GM18907 (cell line): ENCODE data around the gene KRTAP19-3.
"Not testable (repeated sequence)": the region's sequence is repeated elsewhere in the genome, so short reads cannot be mapped to it uniquely, and the experiment has no call there.

Source experiments
- ATAC-seq: cut with Tn5 transposase; IDR thresholded peaks from one replicate; pipeline ENCODE4 v1.9.1; 2021; ENCODE audit warnings: mild to moderate bottlenecking, moderate library complexity; ENCODE audit not compliant: unreplicated experiment

KRTAP19-3 gene

DNA sequence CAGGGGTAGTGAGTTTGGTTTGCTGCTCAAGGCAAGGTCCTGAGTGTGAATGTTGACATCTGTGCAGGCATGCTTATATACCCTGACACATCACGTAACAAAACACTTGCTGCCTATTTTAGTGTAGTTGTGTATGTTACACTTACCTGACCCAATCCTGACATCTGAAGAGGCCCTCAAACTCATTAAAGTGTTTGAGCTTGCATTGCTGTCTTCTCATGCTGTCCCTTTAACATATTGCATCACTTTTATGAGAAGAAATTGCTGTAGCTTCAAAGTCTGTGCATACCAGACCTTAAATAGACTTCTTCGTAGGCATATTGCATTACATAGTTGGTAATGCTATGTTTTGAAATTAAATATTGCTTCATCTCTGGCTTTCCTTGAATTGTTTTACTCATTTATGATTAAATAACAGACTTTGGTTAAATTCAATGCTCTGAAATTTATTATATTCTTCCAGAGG lies at the start of gene KRTAP19-3:
TSS of gene KRTAP19-3 (minus strand) at position 51 of the 466 bp plus-strand sequence. CDS start 56 bp downstream, outside the sequence.
- ATAC-seq = no peak

DNA sequence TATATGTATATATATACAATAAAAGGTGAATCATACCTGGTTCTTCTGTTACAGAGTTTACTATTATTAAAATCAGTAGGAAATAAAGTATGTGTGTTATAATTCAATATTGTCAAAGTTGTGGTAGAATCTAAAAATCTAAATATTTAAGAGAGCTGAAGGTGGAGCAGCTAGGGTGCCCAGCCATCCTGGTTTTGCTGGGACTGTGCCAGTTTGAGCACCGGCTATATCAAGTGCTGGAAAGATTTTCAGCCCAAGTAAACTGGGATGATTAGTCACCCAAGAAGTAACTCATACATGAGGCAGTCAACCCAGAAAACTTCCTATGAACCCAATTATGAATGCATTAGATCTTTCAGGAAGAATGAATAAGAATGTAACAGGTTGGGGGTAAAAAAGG lies 27.1 kb upstream of the KRTAP19-3 start:
- ATAC-seq = no peak

DNA sequence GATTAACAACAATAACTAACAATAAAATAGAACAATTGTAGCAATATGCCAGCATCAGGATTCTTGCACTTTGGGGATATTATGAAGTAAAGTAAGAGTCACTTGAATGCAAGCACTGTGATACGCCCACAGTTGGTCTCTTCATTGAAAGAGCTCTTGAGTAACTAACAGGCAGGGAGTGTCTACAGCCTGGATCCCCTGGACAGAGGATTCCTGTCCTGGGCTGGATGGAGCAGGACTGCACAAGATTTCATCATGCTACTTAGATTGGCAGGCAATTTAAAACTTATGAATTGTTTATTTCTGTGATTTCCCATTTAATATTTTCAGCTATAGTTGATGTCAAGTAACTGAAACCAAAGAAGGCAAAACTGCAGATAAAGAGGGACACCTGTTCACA lies 23.9 kb upstream of the KRTAP19-3 start:
- no peak for ATAC-seq

DNA sequence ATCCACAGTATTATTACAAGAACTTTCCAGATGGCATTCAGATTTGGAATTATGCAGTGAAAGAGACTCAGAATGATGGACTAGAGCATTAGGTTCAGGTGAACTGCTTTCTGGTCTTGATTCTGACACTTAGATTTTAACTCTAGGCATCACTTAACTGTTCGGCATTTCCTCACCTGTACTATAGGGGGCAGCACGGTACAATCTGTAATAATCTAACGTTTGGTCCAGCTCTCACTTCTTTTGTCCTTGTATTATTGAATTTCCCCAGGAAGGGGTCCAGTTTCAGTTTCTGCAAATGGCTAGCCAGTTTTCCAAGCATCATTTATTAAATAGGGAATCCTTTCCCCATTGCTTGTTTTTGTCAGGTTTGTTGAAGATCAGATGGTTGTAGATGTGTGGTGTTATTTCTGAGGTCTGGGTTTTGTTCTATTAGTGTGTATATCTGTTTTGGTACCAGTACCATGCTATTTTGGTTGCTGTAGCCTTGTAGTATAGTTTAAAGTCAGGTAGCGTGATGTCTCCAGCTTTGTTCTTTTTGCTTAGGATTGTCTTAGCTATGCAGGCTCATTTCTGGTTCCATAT lies 13.9 kb upstream of the KRTAP19-3 start:
- ATAC-seq = not testable (repeated sequence)

DNA sequence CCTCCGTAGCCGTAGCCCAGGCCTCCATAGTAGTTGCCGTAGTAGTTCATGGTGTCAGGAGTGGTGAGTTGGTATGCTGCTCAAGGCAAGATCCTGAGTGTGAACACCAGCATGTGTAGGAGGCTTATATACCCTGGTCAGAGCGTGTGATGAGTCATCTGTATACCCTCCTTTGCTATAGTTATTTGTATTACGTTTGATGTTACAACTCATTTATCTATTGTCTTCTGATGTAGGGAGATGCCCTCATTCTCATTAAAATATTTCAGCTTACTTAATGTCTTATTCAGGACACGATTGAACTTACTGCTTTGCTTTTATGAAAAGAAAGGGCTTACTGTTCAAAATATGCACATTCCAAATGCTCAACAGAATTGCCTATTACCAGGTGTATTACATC lies 10.2 kb upstream of the KRTAP19-3 start, which contains the start of gene KRTAP19-5:
TSS of gene KRTAP19-5 (minus strand) at position 101 of the 400 bp plus-strand sequence. CDS start at position 50, 51 bp downstream.
- no peak for ATAC-seq

DNA sequence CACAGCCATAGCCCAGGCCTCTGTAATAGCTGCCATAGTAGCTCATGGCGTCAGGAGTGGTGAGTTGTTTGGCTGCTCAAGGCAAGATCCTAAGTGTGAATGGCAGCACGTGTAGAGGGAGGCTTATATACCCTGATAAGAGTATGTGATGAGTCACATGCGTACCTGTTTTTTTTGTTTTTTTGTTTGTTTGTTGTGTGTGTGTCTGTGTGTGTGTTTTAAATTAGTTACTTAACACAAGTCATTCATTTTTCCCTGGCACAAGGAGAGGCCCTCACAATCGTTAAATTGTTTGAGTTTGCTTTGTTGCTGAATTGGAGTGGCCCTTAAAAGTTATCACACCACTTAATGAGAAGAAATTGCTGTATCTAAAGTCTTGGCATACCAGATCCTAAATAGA lies 5.3 kb upstream of the KRTAP19-3 start, which contains the start of gene KRTAP19-4:
TSS of gene KRTAP19-4 (minus strand) at position 101 of the 400 bp plus-strand sequence. CDS start at position 46, 55 bp downstream.
- ATAC-seq = no peak

DNA sequence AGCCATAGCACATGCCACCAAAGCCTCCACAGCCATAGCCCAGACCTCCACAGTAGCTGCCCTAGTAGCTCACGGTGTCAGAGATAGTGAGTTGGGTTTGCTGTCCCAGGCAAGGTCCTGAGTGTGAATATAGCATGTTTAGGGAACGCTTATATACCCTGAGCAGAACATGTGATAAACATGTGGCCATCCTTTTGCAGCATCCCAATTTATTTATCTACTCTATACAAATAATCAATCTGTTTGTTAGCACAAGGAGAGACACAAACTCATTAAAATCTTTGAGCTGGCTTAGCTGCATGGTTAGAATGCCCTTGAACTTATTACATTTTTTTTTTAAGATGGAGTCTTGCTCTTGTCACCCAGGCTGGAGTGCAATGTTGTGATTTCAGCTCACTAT lies 4.5 kb downstream of the KRTAP19-3 start, which contains the start of gene KRTAP19-2:
TSS of gene KRTAP19-2 (minus strand) at position 101 of the 400 bp plus-strand sequence. CDS start at position 13, 88 bp downstream.
- ATAC-seq = no peak

DNA sequence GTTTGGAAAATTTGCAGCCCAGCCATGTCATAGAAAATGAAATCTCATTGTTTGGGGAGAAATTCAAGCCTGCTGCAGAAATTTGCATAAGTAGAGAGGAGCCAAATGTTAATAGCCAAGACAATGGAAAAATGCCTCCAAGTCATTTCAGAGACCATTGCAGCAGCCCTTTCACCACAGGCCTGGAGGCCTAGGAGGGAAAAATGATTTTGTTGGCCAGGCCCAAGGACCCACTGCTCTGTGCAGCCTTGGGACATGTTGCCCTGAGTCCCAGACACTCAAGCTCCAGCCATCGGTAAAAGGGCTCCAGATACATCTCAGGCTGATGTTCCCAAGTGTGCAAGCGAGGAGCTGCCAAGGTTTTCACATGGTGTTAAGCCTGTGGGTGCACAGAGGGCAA lies 5.6 kb downstream of the KRTAP19-3 start:
- ATAC-seq = no peak

DNA sequence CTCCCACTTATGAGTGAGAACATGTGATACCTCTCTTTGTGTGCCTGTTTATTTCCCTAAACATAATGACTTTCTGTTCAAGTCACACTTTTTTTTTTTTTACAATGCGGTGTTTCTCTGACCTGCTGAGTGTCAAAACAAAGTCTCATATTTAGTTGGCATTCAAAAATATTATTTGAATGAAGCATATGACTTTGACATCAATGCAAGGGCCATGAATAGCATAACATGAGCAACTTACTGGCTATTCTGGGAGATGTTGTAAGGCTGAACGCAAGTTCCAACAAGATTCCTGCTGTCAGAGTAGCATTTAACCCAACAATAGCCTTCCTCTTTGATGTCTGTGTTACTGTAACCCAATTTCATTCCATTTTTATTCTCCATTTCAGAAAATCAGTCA lies 9.7 kb downstream of the KRTAP19-3 start:
- ATAC-seq = no peak

DNA sequence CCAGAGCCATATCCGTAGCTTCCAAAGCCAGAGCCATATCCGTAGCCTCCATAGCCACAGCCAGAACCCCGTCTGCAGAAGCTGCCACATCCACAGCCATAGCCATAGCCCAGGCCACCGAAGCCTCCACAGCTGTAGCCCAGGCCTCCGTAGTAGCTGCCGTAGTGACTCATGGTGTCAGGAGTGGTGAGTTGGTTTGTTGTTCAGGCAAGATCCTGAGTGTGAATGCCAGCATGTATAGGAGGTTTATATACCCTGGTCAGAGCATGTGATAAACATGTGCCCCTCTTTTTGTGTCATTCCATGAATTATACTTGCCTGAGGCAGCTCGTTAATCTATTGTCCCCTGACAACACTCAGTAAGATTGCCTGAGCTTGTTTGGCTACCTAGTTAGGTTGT lies 11.7 kb downstream of the KRTAP19-3 start, which contains the start of gene KRTAP19-1:
TSS of gene KRTAP19-1 (minus strand) at position 223 of the 400 bp plus-strand sequence. CDS start at position 173, 50 bp downstream.
- no peak for ATAC-seq

DNA sequence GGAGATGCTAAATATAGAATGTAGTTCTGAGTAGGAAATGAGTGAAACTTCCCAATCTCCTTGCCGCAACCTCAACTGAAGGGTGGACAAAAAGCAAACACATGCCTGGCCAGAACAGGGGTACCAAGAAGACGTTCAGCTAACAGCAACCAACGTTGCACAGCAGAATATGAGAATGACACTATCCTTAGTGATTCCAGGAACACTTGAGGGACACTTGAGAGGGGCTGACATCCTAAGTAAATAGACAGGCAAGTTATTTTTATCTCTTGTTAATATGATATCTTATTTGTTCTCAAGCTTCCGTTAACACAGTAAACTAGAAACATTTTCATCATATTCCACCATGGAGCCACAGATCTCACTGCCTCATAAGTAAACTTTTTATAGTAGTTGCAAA lies 12.6 kb downstream of the KRTAP19-3 start:
- no peak for ATAC-seq

DNA sequence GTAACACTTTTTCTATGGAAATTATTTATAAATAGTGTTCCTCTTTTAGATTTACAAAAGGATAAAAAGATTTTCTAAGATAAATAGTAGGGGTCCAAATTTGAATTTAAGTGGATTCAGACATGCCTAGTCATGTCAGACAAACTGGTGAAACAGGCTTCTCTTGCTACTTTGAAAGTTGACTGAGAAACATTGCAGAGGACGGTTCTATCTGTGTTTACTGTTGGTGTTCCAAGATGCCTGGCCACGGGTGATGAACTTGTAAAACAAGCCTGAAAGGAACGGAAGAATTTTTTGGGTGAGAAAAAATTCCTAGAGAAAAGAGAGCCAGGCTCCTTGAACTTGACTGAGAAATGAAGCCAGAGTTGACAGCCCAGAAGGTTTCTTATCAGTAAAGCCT lies 13.8 kb downstream of the KRTAP19-3 start:
- ATAC-seq = no peak

DNA sequence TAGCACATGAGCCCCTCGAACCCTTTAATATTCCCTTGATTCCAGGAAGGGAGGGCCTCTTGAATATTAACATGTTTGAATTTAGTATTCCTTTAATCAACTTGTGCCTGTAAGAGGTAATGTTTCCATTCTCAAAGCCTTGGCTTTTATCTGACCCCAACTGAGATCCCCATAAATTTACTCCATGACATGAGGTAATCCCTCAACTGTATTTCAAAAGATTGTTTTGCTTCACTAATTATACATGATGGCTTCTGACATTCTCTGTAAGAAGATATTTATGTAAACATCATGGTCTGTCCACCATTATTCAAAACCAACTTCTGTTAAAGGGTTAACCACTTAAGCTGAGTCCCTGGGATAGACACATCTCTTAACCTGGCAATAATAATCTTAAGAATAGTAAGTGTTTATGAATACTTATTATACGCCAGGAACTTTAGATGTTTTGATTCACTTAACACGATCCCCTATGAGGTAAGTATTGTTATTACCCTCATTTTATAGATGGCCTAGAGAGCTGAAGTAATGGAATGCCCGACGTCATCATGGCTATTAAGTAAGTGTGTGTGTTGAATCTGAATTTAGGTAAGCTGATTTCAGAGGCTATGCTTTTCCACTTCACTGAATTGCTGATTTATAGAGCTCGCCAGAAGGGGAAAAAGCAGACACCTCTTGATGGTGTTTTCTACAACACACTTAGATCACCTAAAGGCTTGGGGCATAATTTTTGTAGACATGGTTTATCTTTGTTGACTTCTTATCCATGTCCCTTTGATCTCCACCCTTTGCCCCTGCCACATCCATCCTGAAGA lies 22.7 kb downstream of the KRTAP19-3 start:
- no peak for ATAC-seq

DNA sequence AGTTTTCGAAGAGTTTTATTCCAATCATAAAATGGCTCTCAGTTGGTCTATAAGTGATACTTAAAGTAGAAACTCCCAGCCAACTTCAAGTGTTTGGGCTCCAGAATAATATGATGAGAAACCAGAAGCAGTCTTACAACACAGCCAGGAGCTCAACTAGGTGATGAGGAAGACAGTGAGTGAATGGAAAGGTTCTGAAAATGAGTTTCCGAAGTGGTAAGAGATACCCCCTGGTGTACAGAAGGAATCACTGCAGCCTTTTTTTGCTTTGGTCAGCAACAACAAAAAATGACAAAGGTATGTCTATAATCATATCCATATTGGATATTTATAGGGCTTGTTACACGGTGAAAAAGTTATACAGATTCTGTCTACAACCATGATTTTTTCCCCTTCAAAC lies 28.1 kb downstream of the KRTAP19-3 start:
- no peak for ATAC-seq

DNA sequence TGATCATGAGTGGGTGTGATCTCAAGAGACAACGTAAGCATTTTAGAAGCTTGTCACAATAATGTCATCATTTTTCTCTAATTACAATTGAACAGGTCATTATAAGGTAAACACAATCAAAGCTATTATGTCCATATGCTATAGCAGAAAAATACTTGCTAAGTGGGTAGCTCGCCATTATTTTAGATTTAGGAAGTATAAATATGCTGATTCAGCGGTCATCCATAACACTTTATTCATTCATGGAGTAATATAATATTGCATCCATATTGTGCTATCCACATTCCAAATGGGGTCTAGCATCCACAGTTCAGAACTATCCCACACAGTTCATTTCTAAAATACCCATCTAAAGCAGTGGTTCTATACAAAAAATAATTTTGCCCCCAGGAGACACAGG lies 43.3 kb downstream of the KRTAP19-3 start:
- ATAC-seq = no peak

DNA sequence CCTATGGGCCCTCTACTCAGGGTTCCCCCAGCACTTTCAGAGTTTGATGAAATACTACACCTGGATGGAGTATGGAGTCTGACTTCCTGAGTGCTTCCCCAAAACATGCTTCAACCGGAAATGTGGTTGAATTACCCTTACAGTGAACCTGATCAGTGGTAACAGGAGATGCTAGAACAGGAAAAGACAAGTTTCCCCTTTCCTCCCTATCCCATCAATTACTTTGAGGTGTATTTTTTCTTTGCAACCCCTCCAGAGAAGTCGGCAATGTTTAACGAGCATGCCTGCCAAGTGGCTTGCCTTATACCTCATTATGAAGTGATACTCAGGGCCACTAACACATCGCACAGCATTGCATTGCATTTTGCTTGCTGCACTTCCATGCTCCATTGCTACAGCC lies 44.8 kb downstream of the KRTAP19-3 start:
- no peak for ATAC-seq

DNA sequence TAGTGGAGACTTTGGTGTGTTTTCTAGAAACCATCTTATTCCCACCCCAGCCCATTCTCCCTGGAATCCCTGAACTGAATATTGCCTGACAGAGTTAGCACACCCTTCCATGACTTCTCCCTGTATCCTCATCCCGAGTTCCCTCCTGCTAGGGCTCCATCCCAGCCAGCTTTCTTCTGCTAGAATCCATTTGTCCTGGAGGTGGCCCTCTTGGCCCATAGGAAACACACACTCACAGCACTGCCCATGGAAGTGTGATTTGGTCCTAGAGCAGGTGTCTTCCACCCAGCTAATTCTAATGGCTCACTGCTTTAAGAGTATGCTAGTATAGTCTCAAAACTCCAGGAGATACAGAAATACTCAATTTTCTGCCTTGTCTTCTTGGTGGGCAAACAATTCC lies 47.6 kb downstream of the KRTAP19-3 start:
- ATAC-seq = no peak

DNA sequence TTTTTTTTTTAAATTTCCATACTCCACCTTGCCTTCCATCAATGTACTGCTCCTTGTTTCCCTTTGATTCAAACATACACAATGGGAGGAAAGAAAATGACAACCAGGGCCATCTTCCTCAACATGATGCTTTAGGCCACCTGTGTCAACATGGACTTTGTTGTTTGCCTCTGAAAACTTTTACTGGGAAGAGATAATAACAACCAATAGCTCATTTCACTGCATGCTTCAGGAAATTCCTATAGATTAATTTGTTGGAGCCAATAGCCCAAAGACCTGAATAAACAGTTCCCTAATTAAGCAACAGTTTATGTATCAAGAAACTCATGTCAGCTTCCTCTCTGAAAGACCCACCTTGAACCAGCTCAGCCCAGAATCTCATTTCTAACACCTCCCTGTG lies 48.6 kb downstream of the KRTAP19-3 start:
- ATAC-seq = no peak
